A549 (cell line): Measurements from ENCODE around the gene CELF2. TPM values are rescaled to one million over a fixed set of nuclear protein-coding genes. Genes with fewer than 3 reads are reported as not detected.

ENCODE experiments used
- ATAC-seq, 2 experiments: fragments of 200-7000 bp in 1 of 2; fragments of >200 bp in 1 of 2; cut with Nextera tagmentation in 1 of 2; cut with Tn5 transposase in 1 of 2; 3 replicates each; pipeline versions ENCODE4 v1.8.0 to v1.9.1; 2018 to 2020; ENCODE audit warnings: mild to moderate bottlenecking in 1 of 2, moderate library complexity in 1 of 2
- CTCF ChIA-PET: fragments of 300-600 bp; sonication (Branson Sonifier 250); formaldehyde crosslinking; extraction: SDS; loops from one replicate; lab custom pipeline; 2021; ENCODE audit warnings: antibody characterized with exemption, inconsistent platforms; lab: Yijun Ruan, JAX
- POLR2A ChIA-PET: fragments of 350-600 bp; formaldehyde crosslinking; extraction: SDS; loops from one replicate; lab custom pipeline; 2021; ENCODE audit warnings: antibody characterized with exemption, inconsistent platforms; lab: Yijun Ruan, JAX
- DNase-seq, 2 experiments: peaks; one replicate each; pipeline versions ENCODE4 v3.0.0 to v3.0.0-alpha.2; 2011 to 2016; ENCODE audit warnings: low read depth in 1 of 2, low spot score in 1 of 2
- FAIRE-seq: peaks from 2 replicates; lab custom pipeline; 2011; peaks lifted over from hg19 to GRCh38; lab: Jason Lieb, UNC
- H3K27ac ChIP-seq, 2 experiments: fragments of >200 bp; sonication (Bioruptor Twin); formaldehyde crosslinking; 3 replicates each; pipeline ENCODE4 v1.5.1; 2016 to 2017
- H3K4me1 ChIP-seq: fragments of >200 bp; sonication (Bioruptor Twin); formaldehyde crosslinking; 3 replicates; pipeline ENCODE4 v1.6.1; 2016
- H3K4me2 ChIP-seq: fragments of >200 bp; sonication (Bioruptor Twin); formaldehyde crosslinking; 3 replicates; pipeline ENCODE4 v1.6.1; 2016
- H3K4me3 ChIP-seq: fragments of >200 bp; sonication (Bioruptor Twin); formaldehyde crosslinking; 3 replicates; pipeline ENCODE4 v1.5.1; 2016
- H3K9me3 ChIP-seq: fragments of >200 bp; sonication (Bioruptor Twin); formaldehyde crosslinking; 3 replicates; pipeline ENCODE4 v1.6.1; 2016
- ATOH8 ChIP-seq: fragments of 250-450 bp; sonication (Bioruptor Pico); IDR thresholded peaks from 2 replicates; pipeline ENCODE4 v1.5.0; 2020; ENCODE audit warnings: low read depth, mild to moderate bottlenecking, moderate library complexity
- BCL3 ChIP-seq: fragments of >200 bp; sonication (Bioruptor Twin); formaldehyde crosslinking; IDR thresholded peaks from 3 replicates; pipeline ENCODE4 v1.6.1; 2016
- BHLHE40 ChIP-seq: IDR thresholded peaks from 2 replicates; pipeline ENCODE4 v1.6.1; 2012; ENCODE audit warnings: low read depth, low read length, inconsistent platforms
- CBX2 ChIP-seq: fragments of 200-600 bp; sonication (generic); IDR thresholded peaks from 2 replicates; pipeline ENCODE4 v1.6.1; 2016; ENCODE audit warnings: low read depth, mild to moderate bottlenecking, borderline replicate concordance
- CBX8 ChIP-seq: fragments of 200-600 bp; sonication (generic); IDR thresholded peaks from 2 replicates; pipeline ENCODE4 v1.6.1; 2016
- CEBPB ChIP-seq, 2 experiments: fragments of >200 bp in 1 of 2; sonication (Bioruptor Twin) in 1 of 2; formaldehyde crosslinking in 1 of 2; IDR thresholded peaks; 2 replicates each; pipeline ENCODE4 v1.6.1; 2012 to 2016
- CHD2 ChIP-seq: fragments of 150-350 bp; IDR thresholded peaks from 2 replicates; pipeline ENCODE4 v1.6.1; 2014; ENCODE audit warnings: low read length; ENCODE audit not compliant: partially characterized antibody
- CTCF ChIP-seq: fragments of >200 bp; sonication (Bioruptor Twin); formaldehyde crosslinking; IDR thresholded peaks from 3 replicates; pipeline ENCODE4 v1.5.1; 2016
- EHF ChIP-seq: fragments of 250-450 bp; sonication (Bioruptor Pico); IDR thresholded peaks from 2 replicates; pipeline ENCODE4 v1.5.0; 2020; ENCODE audit warnings: mild to moderate bottlenecking
- ELK1 ChIP-seq: fragments of 150-350 bp; IDR thresholded peaks from 2 replicates; pipeline ENCODE4 v1.6.1; 2014; ENCODE audit warnings: low read depth, mild to moderate bottlenecking, low read length
- ESRRA ChIP-seq: fragments of 150-350 bp; IDR thresholded peaks from 2 replicates; pipeline ENCODE4 v1.6.1; 2014; ENCODE audit warnings: mild to moderate bottlenecking, low read length, borderline replicate concordance
- HEYL ChIP-seq: fragments of 250-450 bp; sonication (Bioruptor Pico); IDR thresholded peaks from 2 replicates; pipeline ENCODE4 v1.8.0; 2021; ENCODE audit warnings: mild to moderate bottlenecking, moderate library complexity
- JUNB ChIP-seq: fragments of >200 bp; sonication (Bioruptor Twin); formaldehyde crosslinking; IDR thresholded peaks from 2 replicates; pipeline ENCODE4 v1.6.1; 2016
- PBX3 ChIP-seq: IDR thresholded peaks from 2 replicates; pipeline ENCODE4 v1.6.1; 2012
- PHF8 ChIP-seq: fragments of 200-600 bp; sonication (generic); IDR thresholded peaks from 2 replicates; pipeline ENCODE4 v1.6.1; 2016; ENCODE audit warnings: low read depth, mild to moderate bottlenecking, antibody characterized with exemption, moderate library complexity, borderline replicate concordance
- RAD21 ChIP-seq, 2 experiments: fragments of >200 bp in 1 of 2; sonication (Bioruptor Twin) in 1 of 2; formaldehyde crosslinking in 1 of 2; IDR thresholded peaks in 1 of 2; conservative IDR thresholded peaks in 1 of 2; 2 replicates in 1 of 2; 3 replicates in 1 of 2; pipeline ENCODE4 v1.6.1; 2012 to 2018; ENCODE audit warnings: inconsistent platforms in 1 of 2
- RARB ChIP-seq: fragments of 250-450 bp; sonication (Bioruptor Pico); IDR thresholded peaks from 2 replicates; pipeline ENCODE4 v1.8.0; 2021; ENCODE audit warnings: mild to moderate bottlenecking, moderate library complexity
- REST ChIP-seq: fragments of 200-600 bp; sonication (generic); IDR thresholded peaks from 2 replicates; pipeline ENCODE4 v1.6.1; 2016; ENCODE audit warnings: antibody characterized with exemption, mild to moderate bottlenecking, moderate library complexity
- SMC3 ChIP-seq: fragments of >200 bp; sonication (Bioruptor Twin); formaldehyde crosslinking; IDR thresholded peaks from 3 replicates; pipeline ENCODE4 v1.6.1; 2018; ENCODE audit warnings: inconsistent platforms
- USF2 ChIP-seq: fragments of 450-650 bp; IDR thresholded peaks from 2 replicates; pipeline ENCODE4 v1.6.1; 2014; ENCODE audit warnings: antibody characterized with exemption
- WGBS: methylation state at CpG from one replicate; pipeline ENCODE4 v1.1.6; 2017; ENCODE audit errors: missing lambda C conversion rate; 5-methylcytosine and 5-hydroxymethylcytosine counted together
- polyA plus RNA-seq, 4 experiments: library from polyadenylated mRNA; depleted of rRNA in 3 of 4; stranded (reverse); fragments of >200 nt; fragmentation: RNase III in 1 of 4; extraction: RNeasy Plus Mini Kit Qiagen cat#74134 plus additional on column Dnase treatment in 1 of 4; gene quantifications; 2 replicates in 3 of 4; 3 replicates in 1 of 4; pipeline ENCODE4 v1.2.3, GENCODE V29; 2011 to 2017

The CELF2 gene
- polyA plus RNA-seq, 2 of the 4 experiments (the other 2 are of a cell fraction): 0.01 to 0.03 TPM

- Histone ChIP-seq H3K4me1 (no peaks in the 10 kb centered on the region), H3K4me3 (no peak overlapping the region), H3K4me2 (no peak overlapping the region), H3K27ac (no peak overlapping the region), H3K9me3 (no peaks in the 10 kb centered on the region)
- ChIA-PET CTCF (no interaction called here), POLR2A (no interaction called here)
- DNase-seq: no peak
- no peak for FAIRE-seq
- TF ChIP-seq RARB (CRISPR knock-in tag): no peak
- TF ChIP-seq EHF: no peak
- TF ChIP-seq PBX3: no peak
- TF ChIP-seq HEYL (CRISPR knock-in tag): no peak
- no peak for TF ChIP-seq USF2
- TF ChIP-seq SMC3: no peak
- TF ChIP-seq PHF8: no peak
- TF ChIP-seq ATOH8 (CRISPR knock-in tag): no peak
- TF ChIP-seq CBX8: no peak
- no peak for TF ChIP-seq ELK1
- no peak for TF ChIP-seq ESRRA
- TF ChIP-seq REST: no peak
- TF ChIP-seq CTCF: no peak
- no peak for TF ChIP-seq RAD21 (conservative IDR thresholded peaks at IDR 0.05 in 1 of 2, IDR thresholded peaks at IDR 0.05 in 1 of 2)
- 5% methylated on average over 3 of the region's 3 CpGs for WGBS
- no peak for ATAC-seq
These were observed 180.2 kb downstream of the CELF2 start for GRCh38 chr10:11197878-11198277.

- no peak overlapping the region for H3K27ac ChIP-seq
- TF ChIP-seq RAD21 (conservative IDR thresholded peaks at IDR 0.05 in 1 of 2, IDR thresholded peaks at IDR 0.05 in 1 of 2) (no peak), CBX2 (no peak), BCL3 (no peak), CHD2 (no peak), CEBPB (IDR thresholded peaks at IDR 0.05) (no peak), HEYL (CRISPR knock-in tag) (no peak), BHLHE40 (no peak), CBX8 (no peak), JUNB (no peak)
- TF ChIP-seq, all 56 proteins: peak for 0
- no peaks in the 10 kb centered on the region for H3K4me1 ChIP-seq
- FAIRE-seq: no peak
- no peak for ATAC-seq
- H3K9me3 ChIP-seq: no peaks in the 10 kb centered on the region
- ChIA-PET POLR2A (no interaction called here), CTCF (interaction anchor here (0.6 kb wide), 1 partner anchor 1862 kb away, joined by 4 read pairs; no protein-coding TSS in a partner anchor)
- no peak overlapping the region for H3K4me2 ChIP-seq
- 10% methylated on average over 5 of the region's 5 CpGs for WGBS
- no peak overlapping the region for H3K4me3 ChIP-seq
- no peak for DNase-seq
These were observed 184.2 kb downstream of the CELF2 start for GRCh38 chr10:11201911-11202310.
